Hepatocyte (in vitro differentiated cells): ENCODE data around the gene GLI1. TPM values are rescaled to one million over a fixed set of nuclear protein-coding genes. Genes with fewer than 3 reads are reported as not detected.

Source experiments
- DNase-seq: peaks from one replicate; pipeline ENCODE4 v3.0.0-alpha.2; 2016; ENCODE audit warnings: low spot score
- H2AFZ ChIP-seq: fragments of 200-600 bp; sonication (generic); 2 replicates; pipeline ENCODE4 v1.6.0; 2016; ENCODE audit warnings: antibody characterized with exemption, mild to moderate bottlenecking
- H3K27ac ChIP-seq: fragments of 200-600 bp; sonication (generic); 2 replicates; pipeline ENCODE4 v1.5.1; 2016; ENCODE audit warnings: mild to moderate bottlenecking
- H3K27me3 ChIP-seq: fragments of 200-600 bp; sonication (generic); 2 replicates; pipeline ENCODE4 v1.6.1; 2016
- H3K36me3 ChIP-seq: fragments of 200-600 bp; sonication (generic); replicated peaks from 2 replicates; pipeline ENCODE4 v1.5.1; 2016; ENCODE audit warnings: low read depth; ENCODE audit not compliant: insufficient read depth
- H3K4me1 ChIP-seq: fragments of 200-600 bp; sonication (generic); 2 replicates; pipeline ENCODE4 v1.5.1; 2016; ENCODE audit warnings: mild to moderate bottlenecking, moderate library complexity; ENCODE audit not compliant: insufficient read depth
- H3K4me2 ChIP-seq: fragments of 200-600 bp; sonication (generic); 2 replicates; pipeline ENCODE4 v1.6.0; 2016
- H3K4me3 ChIP-seq: fragments of 200-600 bp; sonication (generic); 2 replicates; pipeline ENCODE4 v1.5.1; 2016; ENCODE audit warnings: mild to moderate bottlenecking
- H3K79me2 ChIP-seq: fragments of 200-600 bp; sonication (generic); 2 replicates; pipeline ENCODE4 v1.6.0; 2017; ENCODE audit warnings: mild to moderate bottlenecking
- H3K9me2 ChIP-seq: fragments of 200-600 bp; sonication (generic); replicated peaks from 2 replicates; pipeline ENCODE4 v1.6.0; 2017; ENCODE audit warnings: mild to moderate bottlenecking; ENCODE audit not compliant: insufficient read depth
- H3K9me3 ChIP-seq: fragments of 200-600 bp; sonication (generic); 2 replicates; pipeline ENCODE4 v1.5.1; 2016; ENCODE audit warnings: low read depth, mild to moderate bottlenecking
- H4K20me1 ChIP-seq: fragments of 200-600 bp; sonication (generic); 2 replicates; pipeline ENCODE4 v1.6.0; 2016; ENCODE audit warnings: mild to moderate bottlenecking; ENCODE audit not compliant: insufficient read depth, poor library complexity, severe bottlenecking
- CTCF ChIP-seq: fragments of 200-600 bp; sonication (generic); IDR thresholded peaks from 2 replicates; pipeline ENCODE4 v1.5.1; 2016; ENCODE audit warnings: antibody characterized with exemption, mild to moderate bottlenecking; ENCODE audit not compliant: poor library complexity
- EZH2 ChIP-seq: fragments of 200-600 bp; sonication (generic); IDR thresholded peaks from 2 replicates; pipeline ENCODE4 v1.6.1; 2016; ENCODE audit warnings: antibody characterized with exemption, mild to moderate bottlenecking, borderline replicate concordance
- EZH2phosphoT487 ChIP-seq: fragments of 200-600 bp; sonication (generic); IDR thresholded peaks from one replicate; pipeline ENCODE4 v1.6.1; 2018; ENCODE audit warnings: antibody characterized with exemption, mild to moderate bottlenecking, low read depth, moderate library complexity; ENCODE audit not compliant: unreplicated experiment, severe bottlenecking
- WGBS: methylation state at CpG from one replicate; pipeline ENCODE4 v1.1.6; 2016; ENCODE audit warnings: low lambda C conversion rate; ENCODE audit errors: missing lambda C conversion rate; 5-methylcytosine and 5-hydroxymethylcytosine counted together
- polyA plus RNA-seq: library from polyadenylated mRNA; unstranded; fragments of >200 nt; fragmentation: Nextera tagmentation; extraction: Ambion mirVana; gene quantifications from 2 replicates; pipeline ENCODE4 v1.2.1, GENCODE V29; 2016
- total RNA-seq: library from RNA; depleted of rRNA; stranded (reverse); fragments of >200 nt; gene quantifications from 2 replicates; pipeline ENCODE4 v1.2.3, GENCODE V29; 2014

GLI1 gene
- total and polyA plus RNA-seq, 2 experiments from 2014 or later, result 6.0 to 7.6 TPM

DNA sequence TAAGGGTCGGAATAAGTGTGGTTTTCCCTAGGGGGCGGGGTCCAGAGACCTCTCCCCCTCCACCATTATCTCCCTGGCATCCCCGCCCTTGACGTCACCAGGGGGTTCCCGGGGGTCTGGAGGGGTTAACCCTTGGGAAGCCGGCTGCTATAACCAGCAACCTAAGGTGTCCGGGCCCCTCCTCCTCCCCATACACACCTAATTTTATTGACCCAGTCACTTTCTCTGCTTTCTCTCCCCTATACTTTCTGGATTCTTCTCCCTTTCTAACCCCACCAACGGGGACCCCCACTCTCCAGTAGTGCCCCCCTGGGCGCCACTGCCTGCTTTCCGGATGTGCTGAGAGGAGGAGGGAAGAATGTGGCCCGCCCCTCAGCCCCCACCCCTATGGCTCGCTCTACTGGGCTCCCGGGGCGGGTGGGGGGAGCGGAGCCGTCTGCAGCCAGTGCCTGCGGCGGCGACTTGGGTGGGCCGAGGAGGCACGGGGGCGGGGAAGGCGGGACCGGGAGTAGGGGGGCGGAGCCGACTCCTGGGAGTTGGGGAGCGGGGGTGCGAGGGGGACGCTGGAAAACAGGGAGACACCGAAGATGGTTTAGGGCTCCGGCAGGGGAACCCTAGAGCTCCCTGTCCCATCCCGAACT, 1.8 kb downstream of the GLI1 start:
- Histone ChIP-seq H4K20me1 (no peaks in the 10 kb centered on the region), H3K9me3 (no peaks in the 10 kb centered on the region), H3K27ac (peak overlapping the region; percentile 90), H2AFZ (peak overlapping the region; percentile 69), H3K27me3 (no peaks in the 10 kb centered on the region), H3K36me3 (no peaks in the 10 kb centered on the region), H3K4me2 (peak overlapping the region; percentile 86), H3K4me1 (peaks cover 6% of the 10 kb centered on the region), H3K9me2 (no peaks in the 10 kb centered on the region), H3K4me3 (peak overlapping the region; percentile 41), H3K79me2 (no peaks in the 10 kb centered on the region)
- DNase-seq, result peak; percentile 89
- 0% methylated on average over 16 of the region's 32 CpGs for WGBS
- TF ChIP-seq EZH2phosphoT487, result no peak
- TF ChIP-seq EZH2, result no peak
- no peak for TF ChIP-seq CTCF

DNA sequence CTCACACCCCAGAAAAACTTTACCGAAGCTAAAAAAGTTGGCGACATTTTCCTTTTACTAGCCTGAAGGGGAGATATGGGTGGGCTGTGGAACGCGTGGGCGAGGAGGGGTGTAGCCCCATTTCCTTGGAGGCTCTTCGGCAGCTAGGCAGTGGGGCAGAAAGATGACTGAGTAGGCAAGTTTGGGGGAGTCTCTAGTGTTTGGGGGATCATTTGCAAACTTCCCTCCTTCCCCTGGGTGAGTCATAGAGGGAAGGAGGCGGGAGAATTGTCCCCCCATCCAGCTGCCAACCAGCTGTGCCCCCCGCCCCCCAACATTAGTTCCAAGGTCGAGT, 2.3 kb downstream of the GLI1 start:
- Histone ChIP-seq H3K4me3 (peak overlapping the region; percentile 41), H3K36me3 (no peaks in the 10 kb centered on the region), H3K4me2 (peak overlapping the region; percentile 86), H3K9me3 (no peaks in the 10 kb centered on the region), H3K79me2 (no peaks in the 10 kb centered on the region), H3K27me3 (no peaks in the 10 kb centered on the region), H3K27ac (peak overlapping the region; percentile 90), H3K9me2 (no peaks in the 10 kb centered on the region), H3K4me1 (peaks cover 6% of the 10 kb centered on the region), H4K20me1 (no peaks in the 10 kb centered on the region), H2AFZ (peak overlapping the region; percentile 69)
- 1% methylated on average over 9 of the region's 9 CpGs for WGBS
- no peak for DNase-seq
- TF ChIP-seq CTCF (no peak), EZH2 (no peak), EZH2phosphoT487 (no peak)

- Histone ChIP-seq H3K27ac (peak overlapping the region; percentile 90), H3K79me2 (no peaks in the 10 kb centered on the region), H3K9me3 (no peaks in the 10 kb centered on the region), H3K4me1 (peaks cover 6% of the 10 kb centered on the region), H3K36me3 (no peaks in the 10 kb centered on the region), H3K9me2 (no peaks in the 10 kb centered on the region), H3K4me2 (peak overlapping the region; percentile 86), H3K27me3 (no peaks in the 10 kb centered on the region), H3K4me3 (peak overlapping the region; percentile 41), H2AFZ (peak overlapping the region; percentile 69), H4K20me1 (no peaks in the 10 kb centered on the region)
- peak; percentile 93 for DNase-seq
- TF ChIP-seq EZH2phosphoT487, result no peak
- no peak for TF ChIP-seq EZH2
- TF ChIP-seq CTCF, result peak; percentile 98
- 0% methylated on average over 28 of the region's 28 CpGs for WGBS
Observed at GRCh38 chr12:57462251-57462911, 2.8 kb downstream of the GLI1 start.
